HG02798 (cell line): ENCODE results near the gene OR2T29.
"Not testable (repeated sequence)": the region's sequence is repeated elsewhere in the genome, so short reads cannot be mapped to it uniquely, and the experiment has no call there.

Experiments
- ATAC-seq: cut with Tn5 transposase; IDR thresholded peaks from one replicate; pipeline ENCODE4 v1.9.1; 2021; ENCODE audit warnings: mild to moderate bottlenecking; ENCODE audit not compliant: unreplicated experiment, poor library complexity

Gene OR2T29

GRCh38 chr1:248537449-248537848 is 25.1 kb downstream of the OR2T29 start:
- ATAC-seq, result not testable (repeated sequence)

- ATAC-seq, result no peak
Observed at GRCh38 chr1:248521856-248522255, 40.7 kb downstream of the OR2T29 start.

- not testable (repeated sequence) for ATAC-seq
Observed at GRCh38 chr1:248510217-248510616, 52.4 kb downstream of the OR2T29 start.

- not testable (repeated sequence) for ATAC-seq
Observed at GRCh38 chr1:248507773-248508172, 54.8 kb downstream of the OR2T29 start, which contains the start of gene OR2G6. Gene OR2G6, plus strand, starts transcription at chr1:248508073. Its CDS starts 13,574 bp downstream, at chr1:248521647.
